Liver (tissue), 3 donors: ENCODE results near the gene LAMB4.

Experiments
- GABPA ChIP-seq, 2 donors: IDR thresholded peaks in 1 of 2; conservative IDR thresholded peaks in 1 of 2; 2 replicates each; pipeline ENCODE4 v1.6.1; 2016; ENCODE audit warnings: antibody characterized with exemption in 2 of 2, mild to moderate bottlenecking in 1 of 2, moderate library complexity in 1 of 2
- NR2F2 ChIP-seq: IDR thresholded peaks from 2 replicates; pipeline ENCODE4 v1.6.1; 2016; ENCODE audit warnings: antibody characterized with exemption
- RXRA ChIP-seq, 2 donors: IDR thresholded peaks; 2 replicates each; pipeline ENCODE4 v1.6.1; 2017 to 2018; ENCODE audit warnings: antibody characterized with exemption in 2 of 2, mild to moderate bottlenecking in 1 of 2
- SP1 ChIP-seq: IDR thresholded peaks from 2 replicates; pipeline ENCODE4 v1.6.1; 2018; ENCODE audit warnings: antibody characterized with exemption, mild to moderate bottlenecking
- TAF1 ChIP-seq: conservative IDR thresholded peaks from 2 replicates; pipeline ENCODE4 v1.6.1; 2016; ENCODE audit warnings: antibody characterized with exemption, mild to moderate bottlenecking
- TF ChIP-seq, protein P1 (sequence below): fragments of 150-350 bp; IDR thresholded peaks from 2 replicates; pipeline ENCODE4 v1.5.1; 2017; ENCODE audit warnings: improper control_type of control experiment, low read depth, low read length; ENCODE audit not compliant: missing input control
- TF ChIP-seq, protein P2 (sequence below): IDR thresholded peaks from 2 replicates; pipeline ENCODE4 v1.6.1; 2016; ENCODE audit warnings: antibody characterized with exemption
- TF ChIP-seq, protein P3 (sequence below): IDR thresholded peaks from 2 replicates; pipeline ENCODE4 v1.6.1; 2016; ENCODE audit warnings: antibody characterized with exemption
- TF ChIP-seq, protein P4 (sequence below): IDR thresholded peaks from 2 replicates; pipeline ENCODE4 v1.6.1; 2016; ENCODE audit warnings: antibody characterized with exemption
- donor health status: healthy.
- donor health status: healthy.

DNA sequence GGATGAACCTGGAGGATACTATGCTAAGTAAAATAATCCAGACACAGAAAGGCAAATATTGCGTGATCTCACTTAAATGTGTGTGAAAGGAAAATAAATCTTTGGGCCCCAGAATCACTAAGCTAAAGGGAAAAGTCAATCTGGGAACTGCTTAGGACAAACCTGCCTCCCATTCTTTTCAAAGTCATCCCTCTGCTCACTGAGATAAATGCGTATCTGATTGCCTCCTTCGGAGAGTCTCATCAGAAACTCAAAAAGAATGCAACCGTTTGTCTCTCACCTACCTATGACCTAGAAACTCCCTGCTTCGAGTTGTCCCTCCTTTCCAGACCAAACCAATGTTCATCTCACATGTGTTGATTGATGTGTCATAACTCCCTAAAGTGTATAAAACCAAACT lies 40.1 kb upstream of the LAMB4 start:
- TF ChIP-seq, protein P1, sequence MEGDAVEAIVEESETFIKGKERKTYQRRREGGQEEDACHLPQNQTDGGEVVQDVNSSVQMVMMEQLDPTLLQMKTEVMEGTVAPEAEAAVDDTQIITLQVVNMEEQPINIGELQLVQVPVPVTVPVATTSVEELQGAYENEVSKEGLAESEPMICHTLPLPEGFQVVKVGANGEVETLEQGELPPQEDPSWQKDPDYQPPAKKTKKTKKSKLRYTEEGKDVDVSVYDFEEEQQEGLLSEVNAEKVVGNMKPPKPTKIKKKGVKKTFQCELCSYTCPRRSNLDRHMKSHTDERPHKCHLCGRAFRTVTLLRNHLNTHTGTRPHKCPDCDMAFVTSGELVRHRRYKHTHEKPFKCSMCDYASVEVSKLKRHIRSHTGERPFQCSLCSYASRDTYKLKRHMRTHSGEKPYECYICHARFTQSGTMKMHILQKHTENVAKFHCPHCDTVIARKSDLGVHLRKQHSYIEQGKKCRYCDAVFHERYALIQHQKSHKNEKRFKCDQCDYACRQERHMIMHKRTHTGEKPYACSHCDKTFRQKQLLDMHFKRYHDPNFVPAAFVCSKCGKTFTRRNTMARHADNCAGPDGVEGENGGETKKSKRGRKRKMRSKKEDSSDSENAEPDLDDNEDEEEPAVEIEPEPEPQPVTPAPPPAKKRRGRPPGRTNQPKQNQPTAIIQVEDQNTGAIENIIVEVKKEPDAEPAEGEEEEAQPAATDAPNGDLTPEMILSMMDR = no peak
- TF ChIP-seq RXRA (IDR thresholded peaks at IDR 0.05) (no peak), TAF1 (no peak), NR2F2 (no peak), SP1 (no peak), GABPA (IDR thresholded peaks at IDR 0.05 in 1 of 2, conservative IDR thresholded peaks at IDR 0.05 in 1 of 2) (no peak)
- TF ChIP-seq, protein P2, sequence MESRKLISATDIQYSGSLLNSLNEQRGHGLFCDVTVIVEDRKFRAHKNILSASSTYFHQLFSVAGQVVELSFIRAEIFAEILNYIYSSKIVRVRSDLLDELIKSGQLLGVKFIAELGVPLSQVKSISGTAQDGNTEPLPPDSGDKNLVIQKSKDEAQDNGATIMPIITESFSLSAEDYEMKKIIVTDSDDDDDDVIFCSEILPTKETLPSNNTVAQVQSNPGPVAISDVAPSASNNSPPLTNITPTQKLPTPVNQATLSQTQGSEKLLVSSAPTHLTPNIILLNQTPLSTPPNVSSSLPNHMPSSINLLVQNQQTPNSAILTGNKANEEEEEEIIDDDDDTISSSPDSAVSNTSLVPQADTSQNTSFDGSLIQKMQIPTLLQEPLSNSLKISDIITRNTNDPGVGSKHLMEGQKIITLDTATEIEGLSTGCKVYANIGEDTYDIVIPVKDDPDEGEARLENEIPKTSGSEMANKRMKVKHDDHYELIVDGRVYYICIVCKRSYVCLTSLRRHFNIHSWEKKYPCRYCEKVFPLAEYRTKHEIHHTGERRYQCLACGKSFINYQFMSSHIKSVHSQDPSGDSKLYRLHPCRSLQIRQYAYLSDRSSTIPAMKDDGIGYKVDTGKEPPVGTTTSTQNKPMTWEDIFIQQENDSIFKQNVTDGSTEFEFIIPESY = no peak
- TF ChIP-seq, protein P3, sequence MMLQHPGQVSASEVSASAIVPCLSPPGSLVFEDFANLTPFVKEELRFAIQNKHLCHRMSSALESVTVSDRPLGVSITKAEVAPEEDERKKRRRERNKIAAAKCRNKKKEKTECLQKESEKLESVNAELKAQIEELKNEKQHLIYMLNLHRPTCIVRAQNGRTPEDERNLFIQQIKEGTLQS = no peak
- TF ChIP-seq, protein P4, sequence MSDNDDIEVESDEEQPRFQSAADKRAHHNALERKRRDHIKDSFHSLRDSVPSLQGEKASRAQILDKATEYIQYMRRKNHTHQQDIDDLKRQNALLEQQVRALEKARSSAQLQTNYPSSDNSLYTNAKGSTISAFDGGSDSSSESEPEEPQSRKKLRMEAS = no peak
